HepG2 (cell line): ENCODE results near the gene MYOF. TPM values are rescaled to one million over a fixed set of nuclear protein-coding genes. Genes with fewer than 3 reads are reported as not detected.

Source experiments
- ATAC-seq: fragments of 200-7000 bp; cut with Tn5 transposase; 3 replicates; pipeline ENCODE4 v1.9.1; 2020; ENCODE audit warnings: mild to moderate bottlenecking, moderate library complexity
- BruUV-seq: library from RNA; stranded (reverse); fragments of 400-500 nt; replicated peaks from 2 replicates; lab custom pipeline; 2021; lab: Mats Ljungman, UMichigan
- CTCF ChIA-PET: fragments of 300-600 bp; formaldehyde crosslinking; extraction: SDS; loops from one replicate; lab custom pipeline; 2021; ENCODE audit warnings: low total read pairs, inconsistent platforms, low intra/inter-chr PET ratio; lab: Yijun Ruan, JAX
- POLR2A ChIA-PET: fragments of 350-600 bp; sonication (Branson Sonifier 250); formaldehyde crosslinking; loops from one replicate; lab custom pipeline; 2020; ENCODE audit warnings: antibody characterized with exemption, inconsistent platforms; lab: Yijun Ruan, JAX
- DNase-seq: peaks from one replicate; pipeline ENCODE4 v3.0.0-alpha.2; 2015; ENCODE audit warnings: low spot score
- FAIRE-seq: peaks from 3 replicates; lab custom pipeline; 2011; peaks lifted over from hg19 to GRCh38; lab: Jason Lieb, UNC
- H2AFZ ChIP-seq: one replicate; pipeline ENCODE4 v1.6.1; 2011; ENCODE audit warnings: low read length, inconsistent platforms
- H3K27ac ChIP-seq: fragments of 300-600 bp; 3 replicates; pipeline ENCODE4 v1.8.0; 2011; ENCODE audit warnings: mixed run types, mild to moderate bottlenecking, mixed read lengths, low read length, inconsistent platforms; ENCODE audit not compliant: insufficient read depth; ENCODE audit errors: extremely low read length
- H3K27me3 ChIP-seq, 2 experiments: fragments of 200-600 bp in 1 of 2; 2 replicates in 1 of 2; 3 replicates in 1 of 2; pipeline versions ENCODE4 v1.6.0 to v1.8.0; 2011; ENCODE audit warnings: low read length in 2 of 2, mild to moderate bottlenecking in 2 of 2, moderate library complexity in 2 of 2, inconsistent platforms in 1 of 2; ENCODE audit not compliant: insufficient read depth in 2 of 2, control insufficient read depth in 1 of 2
- H3K36me3 ChIP-seq, 2 experiments: fragments of 200-600 bp in 1 of 2; replicated peaks in 1 of 2; 2 replicates in 1 of 2; 3 replicates in 1 of 2; pipeline versions ENCODE4 v1.5.1 to v1.8.0; 2011; ENCODE audit warnings: low read length in 2 of 2, inconsistent platforms in 1 of 2; ENCODE audit not compliant: insufficient read depth in 2 of 2, control insufficient read depth in 1 of 2
- H3K4me1 ChIP-seq: 2 replicates; pipeline ENCODE4 v1.5.1; 2012; ENCODE audit warnings: low read length, inconsistent platforms; ENCODE audit not compliant: insufficient read depth
- H3K4me2 ChIP-seq: 2 replicates; pipeline ENCODE4 v1.6.0; 2011; ENCODE audit warnings: low read depth, low read length, inconsistent platforms
- H3K4me3 ChIP-seq, 3 experiments: fragments of 200-600 bp in 1 of 3; sonication (generic), shearing (Covaris generic) in 1 of 3; replicated peaks in 1 of 3; 2 replicates each; pipeline ENCODE4 v1.5.1; 2011 to 2016; ENCODE audit warnings: low read length in 3 of 3, inconsistent platforms in 2 of 3, low read depth in 2 of 3, mild to moderate bottlenecking in 2 of 3, control low read depth in 1 of 3, mixed read lengths in 1 of 3; ENCODE audit not compliant: insufficient read depth in 1 of 3
- H3K79me2 ChIP-seq: one replicate; pipeline ENCODE4 v1.6.1; 2011; ENCODE audit warnings: low read length, inconsistent platforms; ENCODE audit not compliant: insufficient read depth
- H3K9ac ChIP-seq: 2 replicates; pipeline ENCODE4 v1.6.0; 2011; ENCODE audit warnings: mild to moderate bottlenecking, low read depth, low read length, inconsistent platforms; ENCODE audit not compliant: insufficient read depth
- H3K9me3 ChIP-seq: 2 replicates; pipeline ENCODE4 v1.5.1; 2012; ENCODE audit warnings: mild to moderate bottlenecking, low read length
- H4K20me1 ChIP-seq: 2 replicates; pipeline ENCODE4 v1.6.0; 2011; ENCODE audit warnings: inconsistent platforms, mild to moderate bottlenecking, low read length, moderate library complexity; ENCODE audit not compliant: insufficient read depth
- GFI1 ChIP-seq: sonication (generic); formaldehyde crosslinking; IDR thresholded peaks from 2 replicates; pipeline ENCODE4 v1.5.0; 2020; ENCODE audit warnings: missing genetic modification reagents, mild to moderate bottlenecking, borderline replicate concordance
- HOXA5 ChIP-seq: sonication (generic); formaldehyde crosslinking; IDR thresholded peaks from 2 replicates; pipeline ENCODE4 v1.4.0; 2020; ENCODE audit warnings: missing genetic modification reagents
- NRL ChIP-seq: sonication (generic); formaldehyde crosslinking; IDR thresholded peaks from 2 replicates; pipeline ENCODE4 v1.5.0; 2020; ENCODE audit warnings: missing genetic modification reagents, mild to moderate bottlenecking, moderate library complexity, borderline replicate concordance
- SP1 ChIP-seq, 2 experiments: fragments of 450-650 bp in 1 of 2; sonication (generic) in 1 of 2; formaldehyde crosslinking in 1 of 2; IDR thresholded peaks; 2 replicates each; pipeline versions ENCODE4 v1.4.0 to v1.6.1; 2016 to 2020; ENCODE audit warnings: missing genetic modification reagents in 1 of 2
- SRSF1 ChIP-seq: fragments of 200-400 bp; formaldehyde crosslinking; optimal IDR thresholded peaks from 2 replicates; pipeline ENCODE3; 2017; ENCODE audit warnings: mild to moderate bottlenecking, low read depth, low read length, moderate library complexity
- ZBTB3 ChIP-seq: sonication (generic); formaldehyde crosslinking; IDR thresholded peaks from 2 replicates; pipeline ENCODE4 v1.4.0; 2020; ENCODE audit warnings: low read depth, mild to moderate bottlenecking, moderate library complexity, missing genetic modification reagents, borderline replicate concordance
- ZMYM4 ChIP-seq: sonication (generic); formaldehyde crosslinking; IDR thresholded peaks from 2 replicates; pipeline ENCODE4 v1.8.1; 2023; ENCODE audit warnings: mild to moderate bottlenecking, missing genetic modification reagents
- WGBS: methylation state at CpG from one replicate; pipeline ENCODE4 v1.1.6; 2017; ENCODE audit warnings: low lambda C conversion rate; 5-methylcytosine and 5-hydroxymethylcytosine counted together
- in situ Hi-C: cut with HindIII; loops from 2 replicates; pipeline ENCODE4 v1.10.0; 2017; ENCODE audit warnings: low pct_unique_long_range_greater_than_20kb; ENCODE audit not compliant: extremely low pct_ligation_motif_present
- intact Hi-C: fragments of 100-400 bp; cut with micrococcal nuclease; formaldehyde crosslinking; loops from one replicate; pipeline ENCODE4 v1.10.0; 2022; ENCODE audit not compliant: unreplicated experiment
- polyA plus RNA-seq, 8 experiments: library from polyadenylated mRNA; depleted of rRNA in 3 of 8; stranded (reverse) in 7 of 8; unstranded in 1 of 8; fragments of >200 nt; fragmentation: Illumina TruSeq in 4 of 8; extraction: Trizol in 4 of 8; gene quantifications; 2 replicates each; pipeline versions ENCODE4 v1.2.1 to v1.2.3, GENCODE V29; 2011 to 2016; ENCODE audit warnings: low read depth in 4 of 8, missing spikeins in 1 of 8, mixed read lengths in 1 of 8; ENCODE audit not compliant: insufficient read depth in 1 of 8
- total RNA-seq, 5 experiments: library from RNA; depleted of rRNA; stranded (reverse); fragments of >200 nt; fragmentation: Illumina TruSeq; extraction: Trizol; gene quantifications; 2 replicates each; pipeline ENCODE4 v1.2.3, GENCODE V29; 2016; ENCODE audit warnings: low read depth in 1 of 5
- TF ChIP-seq, protein P1 (sequence below): sonication (generic); formaldehyde crosslinking; IDR thresholded peaks from 2 replicates; pipeline ENCODE4 v1.8.0; 2022; ENCODE audit warnings: mild to moderate bottlenecking, missing genetic modification reagents
- TF ChIP-seq, protein P2 (sequence below): sonication (generic); formaldehyde crosslinking; IDR thresholded peaks from 2 replicates; pipeline ENCODE4 v1.5.1; 2020; ENCODE audit warnings: missing genetic modification reagents, mild to moderate bottlenecking, borderline replicate concordance

MYOF gene
- total and polyA plus RNA-seq, 2 of the 13 experiments (the other 11 are each of a cell fraction or from before 2014, with no cell fraction given): 0.18 to 0.42 TPM

DNA sequence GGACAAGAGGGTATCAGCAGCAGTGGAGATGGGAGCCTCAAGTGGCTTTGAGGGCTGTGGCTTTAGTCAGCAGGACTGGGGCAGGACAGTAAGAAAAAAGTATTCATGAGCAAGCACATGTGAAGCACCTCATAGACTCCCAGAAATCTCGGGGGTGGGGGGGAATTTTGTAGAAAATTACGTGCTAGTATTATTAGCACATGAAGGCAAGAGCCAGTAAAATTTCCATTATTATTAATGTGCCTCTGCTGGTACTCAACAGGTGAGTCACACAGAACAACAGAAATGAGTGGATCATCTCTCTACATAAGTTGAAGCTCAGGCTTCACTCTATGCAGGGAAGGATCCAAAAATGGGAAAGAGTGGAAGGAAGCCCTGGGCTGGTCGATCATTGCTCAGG is 114.5 kb downstream of the MYOF start:
- no peaks in the 10 kb centered on the region for H3K79me2 ChIP-seq
- no peak overlapping the region for H2AFZ ChIP-seq
- in situ Hi-C loops: no loop called here
- H3K9ac ChIP-seq: no peak overlapping the region
- TF ChIP-seq NRL (CRISPR knock-in tag): no peak
- TF ChIP-seq ZBTB3 (CRISPR knock-in tag): no peak
- TF ChIP-seq, protein P1, sequence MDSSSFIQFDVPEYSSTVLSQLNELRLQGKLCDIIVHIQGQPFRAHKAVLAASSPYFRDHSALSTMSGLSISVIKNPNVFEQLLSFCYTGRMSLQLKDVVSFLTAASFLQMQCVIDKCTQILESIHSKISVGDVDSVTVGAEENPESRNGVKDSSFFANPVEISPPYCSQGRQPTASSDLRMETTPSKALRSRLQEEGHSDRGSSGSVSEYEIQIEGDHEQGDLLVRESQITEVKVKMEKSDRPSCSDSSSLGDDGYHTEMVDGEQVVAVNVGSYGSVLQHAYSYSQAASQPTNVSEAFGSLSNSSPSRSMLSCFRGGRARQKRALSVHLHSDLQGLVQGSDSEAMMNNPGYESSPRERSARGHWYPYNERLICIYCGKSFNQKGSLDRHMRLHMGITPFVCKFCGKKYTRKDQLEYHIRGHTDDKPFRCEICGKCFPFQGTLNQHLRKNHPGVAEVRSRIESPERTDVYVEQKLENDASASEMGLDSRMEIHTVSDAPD (CRISPR knock-in tag): no peak
- TF ChIP-seq HOXA5: no peak
- no peak for TF ChIP-seq GFI1
- TF ChIP-seq SRSF1: no peak
- TF ChIP-seq ZMYM4 (CRISPR knock-in tag): no peak
- TF ChIP-seq SP1 (IDR thresholded peaks at IDR 0.05): no peak
- no peak for TF ChIP-seq SP1 (CRISPR knock-in tag; IDR thresholded peaks at IDR 0.05)
- TF ChIP-seq, protein P2, sequence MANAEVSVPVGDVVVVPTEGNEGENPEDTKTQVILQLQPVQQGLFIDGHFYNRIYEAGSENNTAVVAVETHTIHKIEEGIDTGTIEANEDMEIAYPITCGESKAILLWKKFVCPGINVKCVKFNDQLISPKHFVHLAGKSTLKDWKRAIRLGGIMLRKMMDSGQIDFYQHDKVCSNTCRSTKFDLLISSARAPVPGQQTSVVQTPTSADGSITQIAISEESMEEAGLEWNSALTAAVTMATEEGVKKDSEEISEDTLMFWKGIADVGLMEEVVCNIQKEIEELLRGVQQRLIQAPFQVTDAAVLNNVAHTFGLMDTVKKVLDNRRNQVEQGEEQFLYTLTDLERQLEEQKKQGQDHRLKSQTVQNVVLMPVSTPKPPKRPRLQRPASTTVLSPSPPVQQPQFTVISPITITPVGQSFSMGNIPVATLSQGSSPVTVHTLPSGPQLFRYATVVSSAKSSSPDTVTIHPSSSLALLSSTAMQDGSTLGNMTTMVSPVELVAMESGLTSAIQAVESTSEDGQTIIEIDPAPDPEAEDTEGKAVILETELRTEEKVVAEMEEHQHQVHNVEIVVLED (CRISPR knock-in tag): no peak
- TF ChIP-seq, all 625 proteins: peak for 0
- Histone ChIP-seq H3K27ac (no peak overlapping the region), H3K36me3 (no peaks in the 10 kb centered on the region), H3K4me3 (no peak overlapping the region), H3K4me2 (no peak overlapping the region), H3K9me3 (no peaks in the 10 kb centered on the region), H3K4me1 (no peaks in the 10 kb centered on the region), H3K27me3 (no peaks in the 10 kb centered on the region), H4K20me1 (no peaks in the 10 kb centered on the region)
- no TSS peak for BruUV-seq
- FAIRE-seq (no peak), ATAC-seq (no peak), DNase-seq (no peak)
- CTCF ChIA-PET: no interaction called here
- intact Hi-C loops: no loop called here
- POLR2A ChIA-PET: no interaction called here
- 20% methylated on average over 3 of the region's 3 CpGs for WGBS
